ENCODE measurements around the gene PRR4.

Gene PRR4

DNA sequence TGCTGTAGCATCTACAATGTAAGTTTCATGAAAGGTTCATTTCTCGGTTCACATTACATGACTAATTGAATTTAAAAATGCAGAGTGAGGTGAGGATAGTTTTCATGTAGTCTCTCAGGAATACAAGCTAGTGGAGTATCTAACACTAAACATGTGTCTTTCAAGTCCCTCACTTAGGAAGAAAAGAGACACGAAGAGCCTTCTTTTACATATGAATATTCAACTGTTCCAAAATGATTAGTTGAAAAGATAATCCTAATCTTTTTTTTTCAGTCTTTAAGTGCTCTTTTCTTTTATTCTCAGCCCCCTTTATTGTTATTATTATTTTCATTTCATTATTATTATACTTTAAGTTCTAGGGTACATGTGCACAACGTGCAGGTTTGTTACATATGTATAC lies 10.8 kb downstream of the PRR4 start:
- TF ChIP-seq GATA1 (IDR thresholded peaks at IDR 0.05; ENCODE audit: low read depth, low read length) (no peak), POLR2A (IDR thresholded peaks at IDR 0.05; ENCODE audit: low read length) (no peak)
- DNase-seq: no peak

DNA sequence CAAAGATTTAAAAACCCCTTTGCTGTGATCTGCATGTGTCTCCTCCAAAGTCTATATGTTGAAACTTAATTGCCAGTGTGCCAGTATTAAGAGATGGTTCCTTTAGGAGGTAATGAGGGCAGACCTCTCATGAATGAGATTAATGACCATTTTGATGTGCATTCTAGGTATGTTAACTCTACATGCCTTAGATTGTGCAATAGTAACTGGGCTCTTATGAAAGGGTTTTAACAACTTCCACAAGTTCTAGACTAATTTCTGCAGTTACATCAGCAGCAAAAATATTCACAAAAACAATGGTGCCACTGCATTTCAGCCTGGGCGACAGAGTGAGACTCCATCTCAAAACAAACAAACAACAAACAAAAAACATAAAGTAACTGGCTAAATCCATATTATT lies 19.3 kb downstream of the PRR4 start:
- no peak for DNase-seq
- TF ChIP-seq GATA1 (IDR thresholded peaks at IDR 0.05; ENCODE audit: low read depth, low read length) (no peak), POLR2A (IDR thresholded peaks at IDR 0.05; ENCODE audit: low read length) (no peak)

DNA sequence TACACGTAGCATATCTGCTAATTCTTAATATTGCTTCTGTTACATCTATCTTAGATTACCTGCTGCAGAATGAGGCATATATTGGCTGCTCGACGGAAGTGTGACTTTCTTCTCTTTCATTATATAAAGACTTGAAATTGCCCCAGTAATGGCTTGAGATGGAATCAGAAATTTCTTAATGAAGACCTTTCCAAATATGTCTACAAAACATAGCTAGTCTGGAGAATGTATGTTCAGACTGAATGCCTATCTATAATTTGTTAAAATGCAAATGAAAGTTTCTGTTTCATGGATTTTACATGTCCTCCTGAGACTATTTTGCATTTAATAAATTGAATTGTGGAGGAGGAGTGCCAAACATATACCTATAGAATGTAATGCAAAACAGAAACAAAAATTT lies 23.0 kb downstream of the PRR4 start, which contains the start of gene TAS2R10:
TAS2R10 (minus strand) TSS at position 101 of the 400 bp plus-strand sequence; CDS start at position 12, 89 bp downstream.
- TF ChIP-seq POLR2A (IDR thresholded peaks at IDR 0.05; ENCODE audit: low read length) (no peak), GATA1 (IDR thresholded peaks at IDR 0.05; ENCODE audit: low read depth, low read length) (no peak)
- DNase-seq: no peak

DNA sequence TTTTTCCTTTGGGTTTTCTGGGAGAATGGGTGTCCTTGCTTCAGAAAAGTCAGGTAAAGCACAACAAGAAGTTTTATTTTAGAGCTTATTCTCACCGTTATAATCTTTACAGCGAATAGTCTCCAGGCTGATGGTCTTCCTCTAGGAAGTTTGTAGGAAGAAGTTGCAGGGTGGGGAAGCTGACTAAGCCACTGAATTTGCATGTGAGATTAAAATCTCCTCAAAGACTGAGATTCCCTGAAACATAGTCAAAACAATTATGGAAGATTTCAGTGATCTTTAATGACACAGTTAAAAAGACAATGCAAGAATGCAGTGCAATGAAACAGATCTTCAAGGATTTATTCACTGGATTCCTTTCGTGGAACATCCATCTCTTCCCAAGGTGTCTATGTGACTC lies 24.3 kb downstream of the PRR4 start:
- no peak for TF ChIP-seq POLR2A (IDR thresholded peaks at IDR 0.05; ENCODE audit: low read length)
- no peak for TF ChIP-seq GATA1 (IDR thresholded peaks at IDR 0.05; ENCODE audit: low read depth, low read length)
- no peak for DNase-seq

DNA sequence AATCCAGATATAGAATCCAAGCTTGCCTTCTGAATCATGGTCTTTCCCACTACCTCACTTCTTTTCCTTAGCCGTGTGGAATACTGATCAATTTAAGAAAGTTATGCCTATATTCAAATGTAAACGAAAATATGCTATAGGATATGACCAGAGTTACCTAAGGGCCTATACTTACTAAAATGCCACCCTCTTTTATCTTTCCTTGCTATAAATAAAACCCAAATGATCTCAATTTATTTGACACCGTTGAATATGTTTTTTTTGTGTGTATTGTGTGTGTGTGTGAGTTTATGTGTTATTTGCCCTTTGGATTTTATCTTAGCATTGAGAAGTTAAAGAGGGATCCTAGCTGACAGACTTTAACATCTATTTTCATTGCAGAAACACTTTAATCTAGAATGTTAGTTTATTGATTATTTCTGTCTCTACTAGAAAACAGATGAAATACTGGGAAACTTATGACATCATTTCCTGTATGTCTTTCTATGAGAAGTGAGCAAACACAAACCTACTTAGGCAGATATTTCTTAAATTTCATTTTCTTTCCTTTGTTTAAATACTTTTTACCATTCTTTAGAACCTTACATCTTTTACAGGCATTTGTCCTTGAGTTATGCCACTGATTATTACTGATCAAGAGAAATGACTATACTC lies 37.3 kb downstream of the PRR4 start:
- DNase-seq: no peak
- TF ChIP-seq GATA1 (IDR thresholded peaks at IDR 0.05; ENCODE audit: low read depth, low read length): no peak
- no peak for TF ChIP-seq POLR2A (IDR thresholded peaks at IDR 0.05; ENCODE audit: low read length)

DNA sequence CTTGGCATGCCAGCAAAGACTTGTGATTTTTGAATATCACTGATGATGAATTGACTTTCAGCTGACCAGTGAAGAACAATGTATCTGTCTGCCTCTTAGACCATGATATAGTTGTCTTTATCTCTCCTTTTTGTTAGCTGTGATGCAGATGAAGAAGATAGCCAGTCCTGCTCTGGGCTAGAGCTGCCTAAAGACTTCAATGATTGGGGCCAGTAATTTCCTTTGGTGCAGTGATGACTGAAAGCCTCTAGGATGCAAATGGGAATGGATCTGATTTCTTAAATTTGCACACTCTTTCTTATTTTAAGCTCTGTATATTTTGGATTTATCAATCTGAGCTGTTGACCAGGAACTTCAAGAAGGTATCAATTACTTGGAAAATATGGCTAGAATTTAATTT lies 39.2 kb downstream of the PRR4 start, which contains the start of gene TAS2R9:
TAS2R9 (minus strand) TSS at position 101 of the 400 bp plus-strand sequence; CDS start at position 8, 93 bp downstream.
- no peak for DNase-seq
- TF ChIP-seq POLR2A (IDR thresholded peaks at IDR 0.05; ENCODE audit: low read length): no peak
- TF ChIP-seq GATA1 (IDR thresholded peaks at IDR 0.05; ENCODE audit: low read depth, low read length): no peak

DNA sequence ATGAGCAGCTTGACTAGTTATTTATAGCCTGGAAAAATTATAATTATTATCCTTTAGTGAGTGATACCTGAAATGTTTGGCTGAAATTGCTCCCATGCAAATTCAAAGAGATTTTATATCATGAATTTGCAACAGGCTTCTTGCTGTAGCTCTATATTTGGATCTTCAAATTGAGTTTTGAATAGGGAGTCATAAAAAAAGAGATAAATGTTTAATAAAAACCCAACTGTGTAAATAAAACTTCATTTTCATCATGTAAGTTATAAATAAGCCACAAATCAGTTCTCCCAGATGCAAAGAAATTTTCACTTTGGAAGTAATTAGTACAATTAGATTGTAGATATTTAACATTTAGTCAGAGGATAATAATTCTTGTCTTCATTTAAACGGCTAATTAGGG lies 42.1 kb downstream of the PRR4 start, which contains the start of gene TAS2R8:
TAS2R8 (minus strand) TSS at position 101 of the 400 bp plus-strand sequence. CDS start 306 bp downstream, outside the sequence.
- DNase-seq: no peak
- no peak for TF ChIP-seq GATA1 (IDR thresholded peaks at IDR 0.05; ENCODE audit: low read depth, low read length)
- TF ChIP-seq POLR2A (IDR thresholded peaks at IDR 0.05; ENCODE audit: low read length): no peak

DNA sequence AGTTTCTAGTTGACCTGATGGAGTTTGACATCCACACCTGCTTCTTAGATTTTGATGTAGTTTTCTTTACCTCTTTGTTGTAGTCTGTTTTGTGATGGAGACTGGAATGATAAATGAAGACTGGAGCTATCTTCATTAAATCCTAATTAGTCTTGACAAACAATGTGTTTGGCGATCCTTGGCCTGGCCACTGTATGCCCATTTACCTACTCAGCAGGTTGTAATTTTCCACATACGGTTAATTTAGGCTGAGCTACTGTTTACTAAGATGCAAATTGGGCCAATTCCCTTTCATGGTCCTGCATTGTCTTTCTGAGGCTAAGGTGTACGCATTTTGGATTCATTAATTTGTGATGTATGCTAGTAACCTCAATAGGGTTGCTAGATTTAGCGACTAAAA lies 46.7 kb downstream of the PRR4 start, which contains the start of gene TAS2R7:
TAS2R7 (minus strand) TSS at position 41 of the 400 bp plus-strand sequence. CDS start 57 bp downstream, outside the sequence.
- no peak for TF ChIP-seq POLR2A (IDR thresholded peaks at IDR 0.05; ENCODE audit: low read length)
- TF ChIP-seq GATA1 (IDR thresholded peaks at IDR 0.05; ENCODE audit: low read depth, low read length): no peak
- no peak for DNase-seq

DNA sequence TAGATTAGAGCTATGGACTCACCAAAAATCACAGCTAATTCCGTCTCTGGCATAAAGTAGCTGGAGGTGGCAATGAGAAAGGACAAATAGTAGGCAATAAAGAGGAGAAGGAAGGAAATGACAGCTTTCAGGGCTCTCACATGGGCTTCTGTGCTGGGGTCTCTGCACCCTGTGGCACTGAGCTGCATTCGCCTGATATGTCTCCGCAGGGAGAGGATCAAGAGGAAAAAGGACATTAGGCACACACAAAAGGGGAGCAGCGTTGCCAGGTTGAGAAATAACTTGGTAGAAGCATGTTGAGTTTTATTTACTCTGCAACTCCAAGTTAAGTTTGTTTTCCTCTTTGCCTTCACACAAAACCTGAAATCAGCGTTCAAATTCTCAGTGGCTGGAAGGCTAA lies 47.5 kb downstream of the PRR4 start:
- TF ChIP-seq POLR2A (IDR thresholded peaks at IDR 0.05; ENCODE audit: low read length): no peak

More for the DNA sequence above, 47.5 kb downstream of the PRR4 start:
- DNase-seq: no peak

All from erythroblast (primary cell).